GM21360 (cell line): ENCODE results near the gene KDM6A.
"Not testable (repeated sequence)": the region's sequence is repeated elsewhere in the genome, so short reads cannot be mapped to it uniquely, and the experiment has no call there.

Source experiments
- ATAC-seq: cut with Tn5 transposase; IDR thresholded peaks from one replicate; pipeline ENCODE4 v1.9.1; 2021; ENCODE audit warnings: mild to moderate bottlenecking, moderate library complexity; ENCODE audit not compliant: unreplicated experiment

Gene KDM6A

GRCh38 chrX:44884944-44885343 lies 12.0 kb downstream of the KDM6A start:
- ATAC-seq = no peak

- no peak for ATAC-seq
Observed at GRCh38 chrX:44889824-44890223, 16.8 kb downstream of the KDM6A start.

GRCh38 chrX:44890247-44890646 lies 17.3 kb downstream of the KDM6A start:
- no peak for ATAC-seq

GRCh38 chrX:44890687-44891086 lies 17.7 kb downstream of the KDM6A start:
- ATAC-seq = not testable (repeated sequence)

GRCh38 chrX:44891642-44892041 lies 18.7 kb downstream of the KDM6A start:
- no peak for ATAC-seq

GRCh38 chrX:44896876-44897186 lies 23.8 kb downstream of the KDM6A start:
- ATAC-seq = no peak

- ATAC-seq = no peak
Observed at GRCh38 chrX:44897539-44897938, 24.6 kb downstream of the KDM6A start.

GRCh38 chrX:44898411-44899221 lies 25.6 kb downstream of the KDM6A start:
- no peak for ATAC-seq

- no peak for ATAC-seq
Observed at GRCh38 chrX:44899946-44900345, 27.0 kb downstream of the KDM6A start.

GRCh38 chrX:44903107-44903506 lies 30.1 kb downstream of the KDM6A start:
- ATAC-seq = no peak

GRCh38 chrX:44903830-44904530 lies 31.0 kb downstream of the KDM6A start:
- no peak for ATAC-seq

- ATAC-seq = no peak
Observed at GRCh38 chrX:44904542-44905115, 31.6 kb downstream of the KDM6A start.

GRCh38 chrX:44906041-44906440 lies 33.1 kb downstream of the KDM6A start:
- ATAC-seq = peak; percentile 59

- ATAC-seq = no peak
Observed at GRCh38 chrX:44906542-44906941, 33.6 kb downstream of the KDM6A start.

GRCh38 chrX:44908153-44908552 lies 35.2 kb downstream of the KDM6A start:
- ATAC-seq = no peak

- no peak for ATAC-seq
Observed at GRCh38 chrX:44908827-44909226, 35.8 kb downstream of the KDM6A start.

- ATAC-seq = not testable (repeated sequence)
Observed at GRCh38 chrX:44910508-44910907, 37.5 kb downstream of the KDM6A start.

- not testable (repeated sequence) for ATAC-seq
Observed at GRCh38 chrX:44911074-44911600, 38.1 kb downstream of the KDM6A start.

- no peak for ATAC-seq
Observed at GRCh38 chrX:44913656-44914531, 40.9 kb downstream of the KDM6A start.

- ATAC-seq = no peak
Observed at GRCh38 chrX:44914532-44915198, 41.7 kb downstream of the KDM6A start.
